Measurements from ENCODE around the gene CEP57L1.

DNA sequence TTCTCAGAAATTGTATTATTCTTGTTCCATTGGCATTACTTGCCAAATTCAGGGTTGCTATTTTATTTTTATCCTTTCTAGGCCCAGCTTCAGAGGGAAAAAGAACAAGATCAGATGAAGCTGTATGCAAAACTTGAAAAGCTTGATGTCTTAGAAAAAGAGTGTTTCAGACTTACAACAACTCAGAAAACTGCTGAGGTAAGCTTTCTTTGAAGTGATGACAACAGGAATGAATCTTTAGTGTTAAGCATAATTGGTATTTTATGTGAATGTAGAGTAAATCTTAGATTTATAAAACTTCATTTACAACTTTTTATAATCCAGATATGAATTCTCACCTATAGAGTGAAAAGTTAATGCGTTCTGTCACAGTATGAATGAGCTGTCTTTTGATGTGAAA, 58.4 kb downstream of the CEP57L1 start:
- no peak for TF ChIP-seq CTCF (IDR thresholded peaks at IDR 0.05)
- no peak for TF ChIP-seq POLR2A (IDR thresholded peaks at IDR 0.05)
